Epithelial cell of esophagus (primary cell): ENCODE data around the gene RAPGEF2.

Experiments used
- DNase-seq: peaks from one replicate; pipeline ENCODE4 v3.0.0; 2010; ENCODE audit warnings: low read depth
- H3K4me3 ChIP-seq: 2 replicates; pipeline ENCODE4 v1.5.1; 2011; ENCODE audit warnings: mild to moderate bottlenecking, low read length, control low read depth
- CTCF ChIP-seq: IDR thresholded peaks from 2 replicates; pipeline ENCODE4 v1.5.1; 2011; ENCODE audit warnings: low read depth, mild to moderate bottlenecking, low read length, control low read depth, inconsistent platforms; ENCODE audit not compliant: insufficient read depth; ENCODE audit errors: missing control alignments

Gene RAPGEF2

GRCh38 chr4:159400558-159401225 lies 297.8 kb downstream of the RAPGEF2 start:
- H3K4me3 ChIP-seq: no peak overlapping the region
- no peak for DNase-seq
- TF ChIP-seq CTCF: no peak

- DNase-seq: no peak
- no peak overlapping the region for H3K4me3 ChIP-seq
- TF ChIP-seq CTCF: no peak
These were observed 298.4 kb downstream of the RAPGEF2 start for GRCh38 chr4:159401226-159401712.

- H3K4me3 ChIP-seq: no peak overlapping the region
- TF ChIP-seq CTCF: no peak
- peak; percentile 90 for DNase-seq
These were observed 299.0 kb downstream of the RAPGEF2 start for GRCh38 chr4:159401791-159402380.
